Type B pancreatic cell (in vitro differentiated cells): ENCODE data around the gene SH3GL2. TPM values are rescaled to one million over a fixed set of nuclear protein-coding genes. Genes with fewer than 3 reads are reported as not detected.

Source experiments
- DNase-seq: peaks from one replicate; pipeline ENCODE4 v3.0.0; 2021; ENCODE audit warnings: mixed read lengths; ENCODE audit not compliant: unreplicated experiment; ENCODE audit errors: extremely low spot score
- H3K27ac Mint-ChIP-seq: 2 replicates; pipeline ENCODE4 v1.8.0; 2021; ENCODE audit warnings: mild to moderate bottlenecking, mixed read lengths
- H3K27me3 Mint-ChIP-seq: 2 replicates; pipeline ENCODE4 v1.8.0; 2021; ENCODE audit warnings: mixed read lengths
- H3K36me3 Mint-ChIP-seq: 2 replicates; pipeline ENCODE4 v1.8.0; 2021; ENCODE audit warnings: mixed read lengths
- H3K4me1 Mint-ChIP-seq: one replicate; pipeline ENCODE4 v1.8.0; 2021; ENCODE audit warnings: mixed read lengths; ENCODE audit not compliant: unreplicated experiment
- H3K4me3 Mint-ChIP-seq: 2 replicates; pipeline ENCODE4 v1.8.0; 2021; ENCODE audit warnings: mild to moderate bottlenecking, mixed read lengths
- H3K9me3 Mint-ChIP-seq: 2 replicates; pipeline ENCODE4 v1.8.0; 2021; ENCODE audit warnings: mixed read lengths
- total RNA-seq: library from RNA; stranded (reverse); gene quantifications from 2 replicates; pipeline ENCODE4 v1.2.1, GENCODE V29; 2021; ENCODE audit warnings: low replicate concordance
- TF ChIP-seq, protein P1 (sequence below): fragments of 200-600 bp; sonication (generic); conservative IDR thresholded peaks from 2 replicates; pipeline ENCODE4 v1.5.0; 2021; ENCODE audit warnings: antibody characterized with exemption, mild to moderate bottlenecking

SH3GL2 gene
- total RNA-seq, 1 donor from 2014 or later: 7.6 TPM

DNA sequence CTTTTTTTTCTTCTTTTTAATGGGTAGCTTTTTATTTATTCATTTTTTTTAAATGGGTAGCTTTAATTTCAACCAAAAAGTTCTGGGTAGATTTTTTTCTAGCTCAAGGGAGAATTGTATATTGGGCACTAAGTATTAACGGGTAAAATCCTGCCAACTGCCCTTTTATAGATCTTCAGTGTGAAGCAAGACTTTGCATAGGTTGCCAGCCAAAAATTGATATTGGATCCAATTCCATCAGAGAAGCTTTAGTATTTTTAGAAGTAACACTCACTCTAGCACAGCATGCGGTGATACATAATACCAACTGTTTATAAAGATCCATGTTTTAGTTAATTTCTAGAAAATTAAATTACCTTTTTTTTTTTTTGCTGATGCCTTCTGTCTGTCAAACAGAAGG lies 49.8 kb downstream of the SH3GL2 start:
- H3K4me3 Mint-ChIP-seq: no peak overlapping the region
- TF ChIP-seq, protein P1, sequence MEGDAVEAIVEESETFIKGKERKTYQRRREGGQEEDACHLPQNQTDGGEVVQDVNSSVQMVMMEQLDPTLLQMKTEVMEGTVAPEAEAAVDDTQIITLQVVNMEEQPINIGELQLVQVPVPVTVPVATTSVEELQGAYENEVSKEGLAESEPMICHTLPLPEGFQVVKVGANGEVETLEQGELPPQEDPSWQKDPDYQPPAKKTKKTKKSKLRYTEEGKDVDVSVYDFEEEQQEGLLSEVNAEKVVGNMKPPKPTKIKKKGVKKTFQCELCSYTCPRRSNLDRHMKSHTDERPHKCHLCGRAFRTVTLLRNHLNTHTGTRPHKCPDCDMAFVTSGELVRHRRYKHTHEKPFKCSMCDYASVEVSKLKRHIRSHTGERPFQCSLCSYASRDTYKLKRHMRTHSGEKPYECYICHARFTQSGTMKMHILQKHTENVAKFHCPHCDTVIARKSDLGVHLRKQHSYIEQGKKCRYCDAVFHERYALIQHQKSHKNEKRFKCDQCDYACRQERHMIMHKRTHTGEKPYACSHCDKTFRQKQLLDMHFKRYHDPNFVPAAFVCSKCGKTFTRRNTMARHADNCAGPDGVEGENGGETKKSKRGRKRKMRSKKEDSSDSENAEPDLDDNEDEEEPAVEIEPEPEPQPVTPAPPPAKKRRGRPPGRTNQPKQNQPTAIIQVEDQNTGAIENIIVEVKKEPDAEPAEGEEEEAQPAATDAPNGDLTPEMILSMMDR: no peak
- DNase-seq: no peak

DNA sequence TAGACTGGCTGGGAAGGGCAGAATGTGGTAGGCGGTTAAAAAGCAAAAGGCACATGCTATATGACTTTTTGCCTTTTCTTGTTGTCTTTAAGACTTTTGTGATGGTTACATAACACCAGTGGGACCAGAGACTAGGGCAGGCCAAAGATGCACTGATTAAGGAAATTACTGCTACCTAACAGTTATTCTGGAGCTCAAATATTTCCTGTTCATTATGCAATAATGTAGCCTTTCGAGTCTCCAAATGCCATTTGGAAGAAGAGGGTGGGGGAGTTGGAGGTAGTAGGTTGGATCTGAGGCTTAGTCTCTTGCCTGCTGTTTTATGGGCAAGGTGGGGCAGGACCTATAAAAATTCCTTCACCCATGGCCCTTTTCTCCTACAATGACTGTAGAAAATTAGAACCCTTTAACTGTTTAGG lies 51.7 kb downstream of the SH3GL2 start:
- no peaks in the 10 kb centered on the region for H3K36me3 Mint-ChIP-seq
- no peak overlapping the region for H3K27ac Mint-ChIP-seq
- H3K4me3 Mint-ChIP-seq: no peak overlapping the region
- no peaks in the 10 kb centered on the region for H3K27me3 Mint-ChIP-seq
- H3K4me1 Mint-ChIP-seq: peaks cover 13% of the 10 kb centered on the region
- H3K9me3 Mint-ChIP-seq: no peaks in the 10 kb centered on the region
- no peak for DNase-seq
- TF ChIP-seq, protein P1: no peak

More for the DNA sequence above, 49.8 kb downstream of the SH3GL2 start:
- H3K36me3 Mint-ChIP-seq: no peaks in the 10 kb centered on the region
- H3K27me3 Mint-ChIP-seq: no peaks in the 10 kb centered on the region
- peaks cover 18% of the 10 kb centered on the region for H3K4me1 Mint-ChIP-seq
- H3K27ac Mint-ChIP-seq: no peak overlapping the region
- H3K9me3 Mint-ChIP-seq: no peaks in the 10 kb centered on the region

DNA sequence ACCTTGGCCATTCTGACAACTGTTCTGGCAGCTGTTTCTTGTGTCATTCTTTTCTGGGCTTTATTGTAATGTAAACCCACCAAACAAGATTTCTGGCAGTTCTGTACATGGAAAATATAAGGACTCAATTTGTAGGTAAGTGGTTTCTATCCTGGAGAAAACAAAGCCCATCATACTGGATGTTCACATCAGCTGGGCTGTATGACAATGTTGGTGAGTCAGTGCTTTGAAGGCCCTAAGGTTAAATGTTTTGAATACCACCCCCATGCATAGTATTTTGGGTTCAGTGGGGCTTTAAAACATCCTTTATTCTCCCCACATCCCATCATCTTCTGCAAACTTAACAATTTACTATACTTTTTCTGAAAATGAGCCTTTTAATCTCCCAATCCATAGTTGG lies 52.5 kb downstream of the SH3GL2 start:
- peaks cover 12% of the 10 kb centered on the region for H3K4me1 Mint-ChIP-seq
- no peaks in the 10 kb centered on the region for H3K36me3 Mint-ChIP-seq
- DNase-seq: no peak
- H3K27me3 Mint-ChIP-seq: no peaks in the 10 kb centered on the region
- no peaks in the 10 kb centered on the region for H3K9me3 Mint-ChIP-seq
- TF ChIP-seq, protein P1: no peak
- H3K27ac Mint-ChIP-seq: no peak overlapping the region
- no peak overlapping the region for H3K4me3 Mint-ChIP-seq

- Mint-ChIP-seq H3K27me3 (no peaks in the 10 kb centered on the region), H3K36me3 (no peaks in the 10 kb centered on the region), H3K4me3 (no peak overlapping the region), H3K9me3 (no peaks in the 10 kb centered on the region), H3K4me1 (peaks cover 7% of the 10 kb centered on the region), H3K27ac (no peak overlapping the region)
- no peak for DNase-seq
- TF ChIP-seq, protein P1: no peak
Measured at GRCh38 chr9:17632994-17633393, 54.1 kb downstream of the SH3GL2 start.

GRCh38 chr9:17635115-17635890 lies 56.4 kb downstream of the SH3GL2 start:
- H3K27ac Mint-ChIP-seq: no peak overlapping the region
- H3K9me3 Mint-ChIP-seq: no peaks in the 10 kb centered on the region
- TF ChIP-seq, protein P1: no peak
- H3K27me3 Mint-ChIP-seq: no peaks in the 10 kb centered on the region
- H3K4me1 Mint-ChIP-seq: peaks cover 6% of the 10 kb centered on the region
- no peak for DNase-seq
- no peak overlapping the region for H3K4me3 Mint-ChIP-seq
- no peaks in the 10 kb centered on the region for H3K36me3 Mint-ChIP-seq
